Endothelial cell of umbilical vein (primary cell): ENCODE results near the gene HYAL3. TPM values are rescaled to one million over a fixed set of nuclear protein-coding genes. Genes with fewer than 3 reads are reported as not detected.

Source experiments
- BruUV-seq: library from RNA; stranded (reverse); fragments of 400-500 nt; replicated peaks from 2 replicates; lab custom pipeline; 2021; lab: Mats Ljungman, UMichigan
- CTCF ChIA-PET: fragments of 300-600, 350-600 bp; sonication (Branson Sonifier 250); formaldehyde crosslinking; loops from one replicate; lab custom pipeline; 2021; ENCODE audit warnings: antibody characterized with exemption, inconsistent platforms; lab: Charles Lee
- POLR2A ChIA-PET: fragments of 300-600, 350-600 bp; sonication (Branson Sonifier 250); formaldehyde crosslinking; loops from one replicate; lab custom pipeline; 2021; ENCODE audit warnings: antibody characterized with exemption, inconsistent platforms; lab: Charles Lee
- DNase-seq: peaks from one replicate; pipeline ENCODE4 v3.0.0-alpha.2; 2011; ENCODE audit warnings: low read depth, low spot score
- FAIRE-seq: peaks from 2 replicates; lab custom pipeline; 2011; peaks lifted over from hg19 to GRCh38; lab: Jason Lieb, UNC
- H2AFZ ChIP-seq: 2 replicates; pipeline ENCODE4 v1.6.0; 2012; ENCODE audit warnings: low read depth, low read length, control low read depth, inconsistent platforms
- H3K27ac ChIP-seq: 2 replicates; pipeline ENCODE4 v1.5.1; 2011; ENCODE audit warnings: low read depth, mild to moderate bottlenecking, control low read depth, low read length, moderate library complexity; ENCODE audit not compliant: insufficient read depth
- H3K27me3 ChIP-seq, 2 experiments: 2 replicates each; pipeline versions ENCODE4 v1.6.0 to v1.6.1; 2011; ENCODE audit warnings: low read length in 2 of 2, mixed read lengths in 1 of 2; ENCODE audit not compliant: control insufficient read depth in 2 of 2, insufficient read depth in 2 of 2
- H3K36me3 ChIP-seq, 2 experiments: 2 replicates in 1 of 2; 3 replicates in 1 of 2; pipeline ENCODE4 v1.5.1; 2011; ENCODE audit warnings: low read length in 2 of 2, mild to moderate bottlenecking in 1 of 2, moderate library complexity in 1 of 2; ENCODE audit not compliant: control insufficient read depth in 2 of 2, insufficient read depth in 2 of 2; ENCODE audit errors: extremely low read depth in 1 of 2
- H3K4me1 ChIP-seq: 3 replicates; pipeline ENCODE4 v1.5.1; 2011; ENCODE audit warnings: mild to moderate bottlenecking, low read length; ENCODE audit not compliant: control insufficient read depth, insufficient read depth; ENCODE audit errors: extremely low read depth
- H3K4me2 ChIP-seq: 2 replicates; pipeline ENCODE4 v1.6.1; 2011; ENCODE audit warnings: low read length, control low read depth, mixed read lengths; ENCODE audit not compliant: insufficient read depth
- H3K4me3 ChIP-seq, 3 experiments: fragments of 200-600 bp in 1 of 3; sonication (generic), shearing (Covaris generic) in 1 of 3; replicated peaks in 1 of 3; 2 replicates each; pipeline ENCODE4 v1.5.1; 2011 to 2016; ENCODE audit warnings: control low read depth in 3 of 3, low read length in 3 of 3, mild to moderate bottlenecking in 2 of 3, inconsistent platforms in 1 of 3, low read depth in 1 of 3, moderate library complexity in 1 of 3; ENCODE audit not compliant: insufficient read depth in 1 of 3
- H3K79me2 ChIP-seq: 2 replicates; pipeline ENCODE4 v1.6.0; 2012; ENCODE audit warnings: low read length, inconsistent platforms; ENCODE audit not compliant: control insufficient read depth, insufficient read depth
- H3K9ac ChIP-seq: replicated peaks from 2 replicates; pipeline ENCODE3; 2011; ENCODE audit warnings: low read length, control low read depth; ENCODE audit not compliant: insufficient read depth; ENCODE audit errors: extremely low read depth
- H3K9me1 ChIP-seq: replicated peaks from 3 replicates; pipeline ENCODE4 v1.6.0; 2011; ENCODE audit warnings: mild to moderate bottlenecking, low read length; ENCODE audit not compliant: control insufficient read depth, insufficient read depth; ENCODE audit errors: extremely low read depth
- H3K9me3 ChIP-seq: replicated peaks from 2 replicates; pipeline ENCODE4 v1.5.1; 2012; ENCODE audit warnings: low read length, inconsistent platforms; ENCODE audit not compliant: control insufficient read depth, insufficient read depth
- H4K20me1 ChIP-seq: replicated peaks from 2 replicates; pipeline ENCODE3; 2011; ENCODE audit warnings: mild to moderate bottlenecking, low read length; ENCODE audit not compliant: control insufficient read depth, insufficient read depth; ENCODE audit errors: extremely low read depth
- CTCF ChIP-seq, 2 donors: IDR thresholded peaks; 1 replicate in 1 of 2; 2 replicates in 1 of 2; pipeline ENCODE4 v1.5.1; 2011; ENCODE audit warnings: low read length in 2 of 2, mild to moderate bottlenecking in 2 of 2, moderate library complexity in 2 of 2, control low read depth in 1 of 2, inconsistent platforms in 1 of 2, low read depth in 1 of 2; ENCODE audit not compliant: insufficient read depth in 1 of 2; ENCODE audit errors: extremely low read depth in 1 of 2
- EZH2 ChIP-seq: IDR thresholded peaks from 2 replicates; pipeline ENCODE4 v1.6.1; 2012; ENCODE audit warnings: borderline replicate concordance, low read depth, mild to moderate bottlenecking, moderate library complexity, low read length, inconsistent platforms; ENCODE audit not compliant: severe bottlenecking
- FOS ChIP-seq: IDR thresholded peaks from 2 replicates; pipeline ENCODE4 v1.6.1; 2011; ENCODE audit warnings: mild to moderate bottlenecking, low read length, moderate library complexity, borderline replicate concordance; ENCODE audit not compliant: insufficient read depth
- GATA2 ChIP-seq: IDR thresholded peaks from 2 replicates; pipeline ENCODE4 v1.7.0; 2011; ENCODE audit warnings: low read depth, mild to moderate bottlenecking, moderate library complexity, mixed read lengths, low read length; ENCODE audit not compliant: insufficient read length, insufficient read depth
- JUN ChIP-seq: IDR thresholded peaks from 2 replicates; pipeline ENCODE4 v1.6.1; 2011; ENCODE audit warnings: borderline replicate concordance, low read depth; ENCODE audit not compliant: insufficient read length, insufficient read depth
- MYC ChIP-seq: IDR thresholded peaks from one replicate; pipeline ENCODE4 v1.6.1; 2011; ENCODE audit warnings: mild to moderate bottlenecking, low read depth, low read length
- POLR2A ChIP-seq: IDR thresholded peaks from 2 replicates; pipeline ENCODE4 v1.6.1; 2012; ENCODE audit warnings: low read depth, mild to moderate bottlenecking, control low read depth, low read length
- POLR2AphosphoS5 ChIP-seq: IDR thresholded peaks from 2 replicates; pipeline ENCODE4 v1.6.1; 2012; ENCODE audit warnings: low read depth, mild to moderate bottlenecking, control low read depth, low read length, moderate library complexity; ENCODE audit not compliant: insufficient read depth
- dilution Hi-C: fragments of 300-500 bp; cut with MboI; formaldehyde crosslinking; loops from one replicate; pipeline ENCODE4 v1.15.0; 2019; ENCODE audit warnings: low sequenced_read_pairs; ENCODE audit not compliant: extremely low pct_ligation_motif_present
- intact Hi-C: fragments of 100-400 bp; cut with micrococcal nuclease; formaldehyde crosslinking; loops from one replicate; pipeline ENCODE4 v1.10.0; 2022
- polyA plus RNA-seq, 4 experiments: library from polyadenylated mRNA; depleted of rRNA in 3 of 4; stranded (reverse) in 3 of 4; unstranded in 1 of 4; fragments of >200 nt; gene quantifications; 2 replicates each; pipeline versions ENCODE4 v1.2.1 to v1.2.3, GENCODE V29; 2011 to 2012; ENCODE audit warnings: missing spikeins in 1 of 4
- total RNA-seq: library from RNA; stranded (reverse); gene quantifications from 2 replicates; pipeline ENCODE4 v1.2.3, GENCODE V29; 2021
- TF ChIP-seq, protein P1 (sequence below): IDR thresholded peaks from 2 replicates; pipeline ENCODE4 v1.6.1; 2011; ENCODE audit not compliant: insufficient read depth, insufficient read length

Gene HYAL3
- total and polyA plus RNA-seq, 2 donors (not counting 3 experiments of a cell fraction or from before 2014, with no cell fraction given), result 4.8 to 11.5 TPM

DNA sequence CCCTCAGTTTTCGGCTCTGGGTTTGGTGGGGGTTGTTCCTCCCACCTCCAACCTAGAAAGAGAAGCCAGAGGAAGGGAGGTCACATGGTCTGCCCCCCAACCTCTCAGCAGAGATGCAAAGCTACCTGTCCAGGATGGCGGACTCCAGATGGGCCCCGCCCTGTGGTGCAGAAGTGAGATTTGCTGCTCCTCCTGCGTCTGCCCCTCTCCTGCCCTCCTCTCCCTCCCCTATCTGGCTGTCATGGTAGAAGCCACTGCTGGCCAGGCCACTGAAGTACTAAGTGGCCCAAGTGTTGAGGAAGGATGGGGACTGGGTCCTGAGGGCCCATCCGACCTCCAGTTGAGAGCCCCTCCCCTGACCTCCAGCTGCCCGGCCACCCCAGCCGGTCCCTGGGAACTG, 32.4 kb downstream of the HYAL3 start:
- ChIA-PET CTCF (interaction anchor here (1.2 to 1.8 kb wide), 3 partner anchors 20 to 41 kb away, joined by 3 to 12 read pairs (median 6); no protein-coding TSS in a partner anchor), POLR2A (interaction anchor here (1.0 to 1.1 kb wide), 2 partner anchors 31 to 34 kb away, joined by 5 read pairs; no protein-coding TSS in a partner anchor)
- Histone ChIP-seq H3K9me1 (no peaks in the 10 kb centered on the region), H4K20me1 (no peaks in the 10 kb centered on the region), H2AFZ (no peak overlapping the region), H3K9ac (no peak overlapping the region), H3K4me3 (no peak overlapping the region), H3K27me3 (peaks cover 3 to 6% of the 10 kb centered on the region in 2 experiments), H3K9me3 (no peaks in the 10 kb centered on the region), H3K27ac (no peak overlapping the region), H3K79me2 (no peaks in the 10 kb centered on the region), H3K4me1 (no peaks in the 10 kb centered on the region), H3K4me2 (no peak overlapping the region), H3K36me3 (no peaks in the 10 kb centered on the region)
- intact Hi-C loops (loop anchor here (10.0 kb wide), 1 partner anchor 142 kb away; no protein-coding TSS in a partner anchor), dilution Hi-C loops (no loop called here)
- FAIRE-seq (no peak), DNase-seq (no peak)
- TF ChIP-seq FOS (no peak), POLR2A (no peak), POLR2AphosphoS5 (no peak)
- BruUV-seq, result no TSS peak

DNA sequence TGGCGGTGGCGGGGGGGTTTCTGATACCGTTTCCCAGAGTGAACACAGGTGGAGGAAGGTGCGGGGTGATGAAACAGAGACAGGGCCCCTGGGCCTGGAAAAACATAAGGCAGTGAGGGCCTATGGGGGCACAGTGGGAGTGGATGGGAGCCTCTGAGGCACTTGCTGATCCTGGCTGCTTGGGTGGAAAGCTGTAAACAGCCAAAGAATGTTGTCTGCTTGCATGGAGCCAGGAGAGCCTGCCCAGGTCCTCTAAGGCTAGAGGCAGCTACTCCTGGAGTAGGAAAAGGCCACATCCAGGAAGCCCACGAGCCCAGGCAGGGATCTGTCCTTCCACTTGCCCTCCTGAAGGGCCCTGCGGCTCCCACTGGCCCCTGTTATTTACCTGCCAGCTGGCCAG, 33.2 kb downstream of the HYAL3 start:
- H3K79me2 ChIP-seq, result no peaks in the 10 kb centered on the region
- H3K9me1 ChIP-seq, result no peaks in the 10 kb centered on the region
- H3K9me3 ChIP-seq, result no peaks in the 10 kb centered on the region
- DNase-seq (no peak), FAIRE-seq (no peak)
- no peak overlapping the region for H2AFZ ChIP-seq
- dilution Hi-C loops, result no loop called here
- H3K27ac ChIP-seq, result no peak overlapping the region
- intact Hi-C loops, result loop anchor here (10.0 kb wide), 1 partner anchor 141 kb away; no protein-coding TSS in a partner anchor
- H3K4me1 ChIP-seq, result no peaks in the 10 kb centered on the region
- no TSS peak for BruUV-seq
- no peak overlapping the region for H3K9ac ChIP-seq
- no peak overlapping the region for H3K4me2 ChIP-seq
- TF ChIP-seq, protein P1, sequence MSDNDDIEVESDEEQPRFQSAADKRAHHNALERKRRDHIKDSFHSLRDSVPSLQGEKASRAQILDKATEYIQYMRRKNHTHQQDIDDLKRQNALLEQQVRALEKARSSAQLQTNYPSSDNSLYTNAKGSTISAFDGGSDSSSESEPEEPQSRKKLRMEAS, result no peak
- no peak for TF ChIP-seq EZH2
- no peak for TF ChIP-seq POLR2A
- no peak for TF ChIP-seq CTCF (IDR thresholded peaks at IDR 0.05; ENCODE audit: extremely low read depth in 1 of 2, insufficient read depth in 1 of 2, low read depth in 1 of 2, low read length in 2 of 2)
- TF ChIP-seq GATA2, result no peak
- TF ChIP-seq FOS, result no peak
- TF ChIP-seq POLR2AphosphoS5, result no peak
- TF ChIP-seq MYC, result no peak
- no peak for TF ChIP-seq JUN
- H4K20me1 ChIP-seq, result no peaks in the 10 kb centered on the region
- H3K27me3 ChIP-seq, result peaks cover 3 to 6% of the 10 kb centered on the region in 2 experiments
- no peaks in the 10 kb centered on the region for H3K36me3 ChIP-seq
- CTCF ChIA-PET, result interaction anchor here (0.6 to 1.8 kb wide), 4 partner anchors 19 to 41 kb away, joined by 3 to 12 read pairs (median 4); no protein-coding TSS in a partner anchor
- no peak overlapping the region for H3K4me3 ChIP-seq
- POLR2A ChIA-PET, result no interaction called here
